HG02798 (cell line): ENCODE results near the gene HIF1A.

ENCODE experiments used
- ATAC-seq: cut with Tn5 transposase; IDR thresholded peaks from one replicate; pipeline ENCODE4 v1.9.1; 2021; ENCODE audit warnings: mild to moderate bottlenecking; ENCODE audit not compliant: unreplicated experiment, poor library complexity

Gene HIF1A

DNA sequence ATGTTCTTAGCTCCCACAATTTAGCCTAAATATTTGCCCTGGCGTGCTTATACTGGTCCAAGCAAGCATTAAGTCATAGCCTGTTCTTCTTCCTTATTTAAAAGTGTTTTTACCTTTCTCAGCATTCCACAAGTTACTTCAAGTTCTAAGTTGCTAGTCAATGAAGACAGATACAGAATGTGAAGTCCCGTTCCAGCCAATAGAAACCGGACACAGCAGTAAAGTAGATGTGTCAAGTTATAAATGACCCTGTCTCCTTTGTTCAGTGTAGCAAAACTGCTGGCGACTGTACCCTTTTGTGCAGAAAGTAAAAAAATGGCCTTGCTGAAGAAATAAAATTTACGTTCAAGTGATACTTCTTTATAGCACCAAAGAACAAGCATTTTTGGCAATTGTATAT lies 70.8 kb downstream of the HIF1A start:
- no peak for ATAC-seq

DNA sequence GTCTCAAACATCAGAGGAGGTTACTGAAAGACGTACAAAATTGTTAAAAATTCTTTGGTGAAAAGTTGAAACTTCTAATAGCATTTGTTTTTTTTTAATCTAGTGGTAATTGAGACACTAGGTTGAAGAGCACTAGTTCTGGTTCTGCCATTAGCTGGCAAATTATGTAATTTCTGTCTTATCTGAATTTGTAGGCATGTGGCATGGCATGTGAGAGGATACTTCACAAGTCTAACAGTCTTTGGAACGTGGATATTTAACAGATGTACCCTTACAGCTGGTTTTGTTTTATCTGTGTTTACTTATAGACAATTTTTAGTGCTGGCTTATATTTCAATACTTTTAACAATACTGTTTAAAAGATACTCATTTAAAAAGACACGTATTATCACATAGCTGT lies 72.9 kb downstream of the HIF1A start:
- no peak for ATAC-seq

DNA sequence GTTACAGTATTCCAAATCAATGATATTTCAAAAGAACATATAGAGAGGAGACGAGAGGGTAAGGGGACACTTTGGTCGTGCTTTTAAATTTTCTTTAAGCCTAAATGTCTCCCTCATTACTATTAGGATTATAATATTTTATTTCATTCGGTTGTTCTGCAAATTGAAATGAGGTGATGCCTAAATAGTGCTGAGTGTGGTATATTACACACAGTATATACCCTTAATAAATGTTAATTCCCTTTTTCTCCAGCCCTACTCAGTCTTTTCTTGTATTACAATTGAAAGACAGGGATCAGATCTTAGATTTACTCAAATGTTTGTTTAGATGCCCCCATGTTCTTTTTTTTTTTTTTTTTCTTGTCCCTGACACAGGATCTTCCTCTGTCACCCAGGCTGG lies 74.6 kb downstream of the HIF1A start:
- no peak for ATAC-seq

DNA sequence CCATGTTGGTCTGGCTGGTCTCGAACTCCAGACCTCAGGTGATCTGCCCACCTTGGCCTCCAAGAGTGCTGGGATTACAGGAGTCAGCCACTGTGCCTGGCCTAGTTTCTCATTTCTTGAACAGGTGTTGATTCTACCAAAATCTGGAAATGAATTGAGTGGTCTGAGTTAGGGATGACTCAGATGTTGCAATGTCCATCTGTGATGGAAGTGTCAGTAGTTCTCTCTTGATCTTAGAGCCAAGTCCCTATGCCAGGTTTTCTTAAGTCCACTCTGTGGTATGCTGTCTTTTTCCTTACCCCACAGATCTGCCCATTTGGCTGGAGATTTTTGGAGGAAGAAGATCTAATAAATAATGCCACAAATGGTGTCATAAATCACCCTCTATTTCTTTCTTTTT lies 79.5 kb downstream of the HIF1A start:
- ATAC-seq, result no peak

DNA sequence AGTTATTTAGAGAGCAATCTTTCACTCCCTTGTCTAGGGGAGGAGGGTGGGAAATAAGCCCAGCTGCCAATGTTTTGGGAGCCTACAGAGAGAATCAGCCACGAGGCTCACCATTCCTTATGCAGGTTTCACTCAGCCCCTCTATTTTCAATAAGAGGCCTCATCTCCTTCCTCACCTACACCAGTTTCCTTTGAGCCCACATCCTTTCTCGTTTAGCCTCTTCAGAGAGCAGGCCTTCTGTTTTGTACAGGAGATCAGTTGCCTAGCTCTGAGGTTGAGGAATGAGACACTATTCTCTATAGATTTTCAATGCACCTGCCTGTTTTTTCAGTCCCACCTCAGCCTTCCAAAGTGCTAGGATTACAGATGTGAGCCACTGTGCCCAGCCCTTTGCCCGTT lies 84.8 kb downstream of the HIF1A start:
- peak; percentile 43 for ATAC-seq

DNA sequence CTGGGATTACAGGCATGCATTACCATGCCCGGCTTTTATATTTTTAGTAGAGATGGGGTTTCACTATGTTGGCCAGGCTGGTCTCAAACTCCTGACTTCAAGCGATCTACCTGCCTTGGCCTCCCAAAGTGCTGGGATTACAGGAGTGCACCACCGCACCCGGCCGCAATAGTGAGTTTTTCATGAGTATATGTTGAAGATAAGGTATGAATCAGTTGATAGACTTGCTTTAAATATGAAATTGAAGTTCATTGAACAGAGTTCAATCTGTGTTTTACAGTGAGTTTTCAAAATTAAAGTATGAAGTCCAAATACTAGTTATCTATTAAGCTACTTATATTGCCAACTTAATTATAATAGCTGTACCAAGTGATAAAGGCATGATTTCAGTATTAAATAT lies 102.0 kb downstream of the HIF1A start:
- no peak for ATAC-seq
